IMR-90 (cell line): ENCODE data around the gene ZNFX1.

ENCODE experiments used
- BHLHE40 ChIP-seq: fragments of 150-350 bp; IDR thresholded peaks from 2 replicates; pipeline ENCODE4 v1.6.1; 2016; ENCODE audit warnings: mild to moderate bottlenecking, low read depth, low read length
- CHD1 ChIP-seq: IDR thresholded peaks from 2 replicates; pipeline ENCODE4 v1.6.1; 2012; ENCODE audit warnings: low read depth, low read length, improper control_type of control experiment
- CTCF ChIP-seq: conservative IDR thresholded peaks from 2 replicates; pipeline ENCODE4 v1.5.1; 2012; ENCODE audit warnings: mild to moderate bottlenecking, low read depth, low read length, improper control_type of control experiment
- FOS ChIP-seq: fragments of 150-350 bp; IDR thresholded peaks from 2 replicates; pipeline ENCODE4 v1.6.1; 2016; ENCODE audit warnings: low read depth, low read length
- MAFK ChIP-seq: IDR thresholded peaks from 2 replicates; pipeline ENCODE4 v1.6.1; 2012; ENCODE audit warnings: low read depth, low read length, improper control_type of control experiment
- MAZ ChIP-seq: IDR thresholded peaks from 2 replicates; pipeline ENCODE4 v1.6.1; 2012; ENCODE audit warnings: low read depth, mild to moderate bottlenecking, low read length, improper control_type of control experiment, moderate library complexity, borderline replicate concordance
- NFE2L2 ChIP-seq: fragments of 150-350 bp; IDR thresholded peaks from 2 replicates; pipeline ENCODE4 v1.6.1; 2016; ENCODE audit warnings: low read depth, mild to moderate bottlenecking, low read length
- POLR2A ChIP-seq: IDR thresholded peaks from 2 replicates; pipeline ENCODE4 v1.6.1; 2012; ENCODE audit warnings: mild to moderate bottlenecking, low read depth, low read length
- RAD21 ChIP-seq: IDR thresholded peaks from 2 replicates; pipeline ENCODE4 v1.6.1; 2012; ENCODE audit warnings: low read length, improper control_type of control experiment
- RCOR1 ChIP-seq: IDR thresholded peaks from 2 replicates; pipeline ENCODE4 v1.6.1; 2012; ENCODE audit warnings: mild to moderate bottlenecking, low read length, improper control_type of control experiment; ENCODE audit not compliant: insufficient replicate concordance
- RFX5 ChIP-seq: IDR thresholded peaks from 2 replicates; pipeline ENCODE4 v1.8.0; 2012; ENCODE audit warnings: low read depth, mild to moderate bottlenecking, low read length, moderate library complexity
- SMC3 ChIP-seq: fragments of 150-350 bp; IDR thresholded peaks from 2 replicates; pipeline ENCODE4 v1.6.1; 2016; ENCODE audit warnings: low read depth, mild to moderate bottlenecking, antibody characterized with exemption, low read length, moderate library complexity
- TF ChIP-seq, protein P1 (sequence below): fragments of 150-350 bp; IDR thresholded peaks from 2 replicates; pipeline ENCODE4 v1.6.1; 2017; ENCODE audit warnings: mild to moderate bottlenecking, antibody characterized with exemption, low read length, low read depth
- TF ChIP-seq, protein P2 (sequence below): fragments of 150-350 bp; IDR thresholded peaks from 2 replicates; pipeline ENCODE4 v1.6.1; 2016; ENCODE audit warnings: low read depth, mild to moderate bottlenecking, low read length, moderate library complexity, borderline replicate concordance

DNA sequence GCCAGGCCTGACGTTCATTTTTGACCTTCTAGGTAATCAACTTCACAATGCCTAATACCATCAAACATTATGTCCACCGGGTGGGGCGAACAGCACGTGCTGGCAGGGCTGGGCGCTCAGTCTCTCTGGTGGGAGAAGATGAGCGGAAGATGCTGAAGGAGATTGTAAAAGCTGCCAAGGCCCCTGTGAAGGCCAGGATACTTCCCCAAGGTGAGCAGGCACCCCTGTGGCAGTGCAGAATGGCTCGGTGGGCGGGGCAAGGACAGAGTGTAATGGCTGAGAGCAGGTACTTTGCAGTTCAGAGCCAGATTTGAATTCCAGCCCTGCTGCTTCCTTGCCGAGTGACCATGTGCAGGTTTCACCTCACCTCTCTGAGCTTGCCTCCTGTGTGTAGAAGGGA lies 41.6 kb downstream of the ZNFX1 start:
- TF ChIP-seq CTCF (no peak), CHD1 (no peak), MAZ (no peak), SMC3 (no peak), BHLHE40 (no peak), POLR2A (no peak), RAD21 (no peak), RCOR1 (no peak), RFX5 (no peak), FOS (no peak), NFE2L2 (no peak), MAFK (no peak)
- TF ChIP-seq, protein P1, sequence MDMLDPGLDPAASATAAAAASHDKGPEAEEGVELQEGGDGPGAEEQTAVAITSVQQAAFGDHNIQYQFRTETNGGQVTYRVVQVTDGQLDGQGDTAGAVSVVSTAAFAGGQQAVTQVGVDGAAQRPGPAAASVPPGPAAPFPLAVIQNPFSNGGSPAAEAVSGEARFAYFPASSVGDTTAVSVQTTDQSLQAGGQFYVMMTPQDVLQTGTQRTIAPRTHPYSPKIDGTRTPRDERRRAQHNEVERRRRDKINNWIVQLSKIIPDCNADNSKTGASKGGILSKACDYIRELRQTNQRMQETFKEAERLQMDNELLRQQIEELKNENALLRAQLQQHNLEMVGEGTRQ: no peak
- TF ChIP-seq, protein P2, sequence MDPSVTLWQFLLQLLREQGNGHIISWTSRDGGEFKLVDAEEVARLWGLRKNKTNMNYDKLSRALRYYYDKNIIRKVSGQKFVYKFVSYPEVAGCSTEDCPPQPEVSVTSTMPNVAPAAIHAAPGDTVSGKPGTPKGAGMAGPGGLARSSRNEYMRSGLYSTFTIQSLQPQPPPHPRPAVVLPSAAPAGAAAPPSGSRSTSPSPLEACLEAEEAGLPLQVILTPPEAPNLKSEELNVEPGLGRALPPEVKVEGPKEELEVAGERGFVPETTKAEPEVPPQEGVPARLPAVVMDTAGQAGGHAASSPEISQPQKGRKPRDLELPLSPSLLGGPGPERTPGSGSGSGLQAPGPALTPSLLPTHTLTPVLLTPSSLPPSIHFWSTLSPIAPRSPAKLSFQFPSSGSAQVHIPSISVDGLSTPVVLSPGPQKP: no peak
